GM19193 (cell line): ENCODE measurements around the gene SEMA5A.

Experiments used
- POLR2A ChIP-seq: IDR thresholded peaks from 4 replicates; pipeline ENCODE4 v1.6.1; 2011; ENCODE audit not compliant: insufficient read depth, insufficient read length; ENCODE audit errors: extremely low read depth

Gene SEMA5A

GRCh38 chr5:9166202-9167112, 379.4 kb downstream of the SEMA5A start:
- no peak for TF ChIP-seq POLR2A

GRCh38 chr5:9165546-9165945, 380.3 kb downstream of the SEMA5A start:
- TF ChIP-seq POLR2A: no peak

- no peak for TF ChIP-seq POLR2A
These were observed 385.1 kb downstream of the SEMA5A start for GRCh38 chr5:9160747-9161146.

GRCh38 chr5:9157811-9158210, 388.1 kb downstream of the SEMA5A start:
- TF ChIP-seq POLR2A: no peak

- TF ChIP-seq POLR2A: no peak
These were observed 388.9 kb downstream of the SEMA5A start for GRCh38 chr5:9157020-9157419.

- TF ChIP-seq POLR2A: no peak
These were observed 389.6 kb downstream of the SEMA5A start for GRCh38 chr5:9156282-9156681.

GRCh38 chr5:9151684-9152427, 394.0 kb downstream of the SEMA5A start:
- no peak for TF ChIP-seq POLR2A

- TF ChIP-seq POLR2A: no peak
These were observed 395.9 kb downstream of the SEMA5A start for GRCh38 chr5:9149988-9150387.

- no peak for TF ChIP-seq POLR2A
These were observed 397.6 kb downstream of the SEMA5A start for GRCh38 chr5:9148242-9148641.

GRCh38 chr5:9140711-9141110, 405.2 kb downstream of the SEMA5A start:
- no peak for TF ChIP-seq POLR2A

- TF ChIP-seq POLR2A: no peak
These were observed 405.7 kb downstream of the SEMA5A start for GRCh38 chr5:9140202-9140601.

GRCh38 chr5:9139344-9139743, 406.5 kb downstream of the SEMA5A start:
- no peak for TF ChIP-seq POLR2A

- no peak for TF ChIP-seq POLR2A
These were observed 417.7 kb downstream of the SEMA5A start for GRCh38 chr5:9128136-9128535.

- no peak for TF ChIP-seq POLR2A
These were observed 419.4 kb downstream of the SEMA5A start for GRCh38 chr5:9126490-9126889.

GRCh38 chr5:9125852-9126251, 420.0 kb downstream of the SEMA5A start:
- no peak for TF ChIP-seq POLR2A

GRCh38 chr5:9124838-9125237, 421.0 kb downstream of the SEMA5A start:
- TF ChIP-seq POLR2A: no peak
